C4-2B (cell line): ENCODE data around the gene ANXA6.

Experiments used
- H3K27ac ChIP-seq: fragments of 450-650 bp; 2 replicates; pipeline ENCODE4 v1.5.1; 2017
- ZFX ChIP-seq: fragments of 450-650 bp; IDR thresholded peaks from 2 replicates; pipeline ENCODE4 v1.6.1; 2017
- TF ChIP-seq, protein P1 (sequence below): fragments of 450-650 bp; conservative IDR thresholded peaks from 2 replicates; pipeline ENCODE4 v1.5.1; 2017; ENCODE audit warnings: mild to moderate bottlenecking

Gene ANXA6

DNA sequence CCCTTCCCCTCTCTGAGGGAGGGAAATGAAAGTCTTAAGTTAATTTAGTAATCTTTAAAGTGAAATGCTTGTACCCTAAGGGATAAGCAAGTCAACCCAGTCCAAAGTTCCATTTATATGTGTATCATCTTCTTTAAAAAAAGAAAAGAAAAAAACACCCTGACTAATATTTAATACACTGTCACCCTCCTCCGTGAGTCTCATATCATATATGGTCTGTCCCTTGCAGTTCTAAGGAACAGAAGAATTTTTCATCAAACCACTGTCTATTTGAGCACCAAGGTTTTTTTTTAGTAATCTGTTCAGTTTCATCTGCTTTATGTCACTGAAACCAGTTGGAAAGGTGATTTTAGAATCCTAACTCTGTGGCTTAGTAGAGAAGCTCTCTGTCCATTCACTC, 92.0 kb downstream of the ANXA6 start:
- TF ChIP-seq, protein P1, sequence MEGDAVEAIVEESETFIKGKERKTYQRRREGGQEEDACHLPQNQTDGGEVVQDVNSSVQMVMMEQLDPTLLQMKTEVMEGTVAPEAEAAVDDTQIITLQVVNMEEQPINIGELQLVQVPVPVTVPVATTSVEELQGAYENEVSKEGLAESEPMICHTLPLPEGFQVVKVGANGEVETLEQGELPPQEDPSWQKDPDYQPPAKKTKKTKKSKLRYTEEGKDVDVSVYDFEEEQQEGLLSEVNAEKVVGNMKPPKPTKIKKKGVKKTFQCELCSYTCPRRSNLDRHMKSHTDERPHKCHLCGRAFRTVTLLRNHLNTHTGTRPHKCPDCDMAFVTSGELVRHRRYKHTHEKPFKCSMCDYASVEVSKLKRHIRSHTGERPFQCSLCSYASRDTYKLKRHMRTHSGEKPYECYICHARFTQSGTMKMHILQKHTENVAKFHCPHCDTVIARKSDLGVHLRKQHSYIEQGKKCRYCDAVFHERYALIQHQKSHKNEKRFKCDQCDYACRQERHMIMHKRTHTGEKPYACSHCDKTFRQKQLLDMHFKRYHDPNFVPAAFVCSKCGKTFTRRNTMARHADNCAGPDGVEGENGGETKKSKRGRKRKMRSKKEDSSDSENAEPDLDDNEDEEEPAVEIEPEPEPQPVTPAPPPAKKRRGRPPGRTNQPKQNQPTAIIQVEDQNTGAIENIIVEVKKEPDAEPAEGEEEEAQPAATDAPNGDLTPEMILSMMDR = no peak
- no peak for TF ChIP-seq ZFX
- no peak overlapping the region for H3K27ac ChIP-seq

DNA sequence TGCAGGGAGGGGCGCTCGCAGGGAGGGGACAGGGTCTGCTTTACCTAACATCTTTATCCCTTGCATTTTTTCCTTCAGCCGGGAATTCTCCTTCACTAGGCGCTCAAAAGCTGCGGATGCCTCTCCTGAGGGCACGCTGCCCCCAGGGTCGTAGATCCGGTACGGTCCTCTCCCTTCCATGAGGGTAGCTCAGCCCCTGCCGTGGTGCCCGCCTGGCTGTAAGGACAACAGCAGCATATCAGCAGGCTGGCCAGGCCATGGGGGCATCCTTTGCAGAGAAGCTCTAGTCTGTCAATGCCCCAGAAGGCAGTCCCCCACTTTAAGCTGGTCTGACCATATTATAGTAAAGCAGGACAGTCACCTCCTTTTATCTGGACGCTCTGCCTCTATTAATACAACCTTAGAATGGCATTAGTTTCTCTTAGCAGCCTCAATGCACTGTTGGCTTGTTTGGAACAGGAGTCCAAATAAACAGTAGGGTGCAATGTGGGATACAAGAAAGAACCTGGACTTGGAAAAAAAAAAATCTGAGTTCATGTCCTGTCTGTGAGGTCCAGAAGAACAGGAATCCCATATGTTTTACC, 92.6 kb downstream of the ANXA6 start:
- no peak overlapping the region for H3K27ac ChIP-seq
- TF ChIP-seq ZFX = no peak
- TF ChIP-seq, protein P1 = no peak

DNA sequence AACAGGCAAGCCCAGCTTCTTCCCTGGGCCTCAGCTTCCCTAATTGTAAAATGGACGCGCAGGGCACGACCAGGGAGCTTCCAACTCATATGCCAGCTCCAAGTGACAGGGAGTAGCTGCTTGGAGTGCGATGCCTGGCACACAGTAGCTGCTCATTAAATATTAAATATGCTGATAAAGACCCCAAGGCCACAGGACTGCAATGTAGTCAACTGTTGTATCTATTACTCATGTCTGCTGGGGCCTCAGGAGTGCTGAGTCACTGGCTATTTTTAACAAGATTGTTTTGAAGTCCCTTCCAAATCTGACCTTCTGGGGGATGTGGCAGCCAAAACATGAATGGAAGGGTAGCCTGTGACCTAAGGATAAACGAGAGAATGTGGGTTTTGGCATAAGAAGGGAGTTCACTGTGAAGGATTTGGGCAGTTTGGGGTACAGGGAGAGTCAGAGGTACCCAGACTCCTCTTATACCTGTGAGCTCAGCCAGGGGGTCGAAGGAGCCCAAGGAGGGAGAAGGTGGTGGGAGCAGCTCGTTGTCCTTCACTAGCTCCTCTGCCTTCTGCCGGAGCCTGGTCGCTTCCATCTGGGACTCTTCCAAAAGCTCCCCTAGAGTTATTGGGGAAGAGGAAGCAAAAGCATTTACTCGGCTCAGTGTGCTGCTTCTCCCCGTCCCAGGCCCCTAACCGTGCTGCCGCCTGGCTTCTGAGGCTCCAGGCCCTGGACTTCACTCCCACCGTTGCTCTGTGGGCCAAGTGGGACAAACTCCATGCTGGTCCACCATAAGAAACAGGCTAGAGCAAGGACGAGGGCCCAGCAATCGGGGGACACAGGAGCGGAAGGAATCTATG, 94.2 kb downstream of the ANXA6 start:
- no peak overlapping the region for H3K27ac ChIP-seq
- TF ChIP-seq ZFX = no peak
- TF ChIP-seq, protein P1 = no peak

DNA sequence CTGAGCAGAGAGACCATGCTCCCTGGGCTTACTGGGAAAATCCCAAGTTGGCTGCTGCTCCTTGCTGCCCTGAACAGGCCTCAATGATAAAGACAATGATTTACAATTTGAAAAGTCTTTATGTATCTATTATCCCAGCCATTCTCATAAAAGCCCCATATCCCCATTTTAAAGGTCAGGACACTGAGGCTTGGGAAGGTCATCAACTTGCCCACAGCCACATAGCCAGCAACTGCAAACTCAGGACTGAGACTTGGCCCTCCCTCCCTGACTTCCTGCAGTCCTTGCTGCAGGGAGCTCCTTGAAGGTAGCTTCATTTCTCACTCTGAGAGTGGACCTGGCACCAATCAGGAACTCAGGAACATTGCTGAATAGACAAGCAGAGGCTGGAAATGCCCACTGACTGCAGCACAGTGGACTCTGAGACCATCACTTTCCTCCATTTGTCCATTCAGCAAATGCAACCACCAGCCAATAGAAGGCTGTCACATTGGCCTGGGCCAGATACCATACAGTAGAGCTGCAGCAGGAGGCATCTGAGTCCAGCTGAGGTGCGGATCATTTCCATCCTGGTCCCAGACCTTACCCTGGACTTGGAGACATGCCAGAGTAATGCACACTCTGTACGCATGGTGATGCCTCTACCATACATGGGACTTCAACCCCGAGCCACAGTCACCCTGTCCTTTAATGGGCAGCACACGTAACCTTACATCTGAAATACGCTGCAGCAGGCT, 95.0 kb downstream of the ANXA6 start:
- no peak overlapping the region for H3K27ac ChIP-seq
- TF ChIP-seq, protein P1 = no peak
- no peak for TF ChIP-seq ZFX

DNA sequence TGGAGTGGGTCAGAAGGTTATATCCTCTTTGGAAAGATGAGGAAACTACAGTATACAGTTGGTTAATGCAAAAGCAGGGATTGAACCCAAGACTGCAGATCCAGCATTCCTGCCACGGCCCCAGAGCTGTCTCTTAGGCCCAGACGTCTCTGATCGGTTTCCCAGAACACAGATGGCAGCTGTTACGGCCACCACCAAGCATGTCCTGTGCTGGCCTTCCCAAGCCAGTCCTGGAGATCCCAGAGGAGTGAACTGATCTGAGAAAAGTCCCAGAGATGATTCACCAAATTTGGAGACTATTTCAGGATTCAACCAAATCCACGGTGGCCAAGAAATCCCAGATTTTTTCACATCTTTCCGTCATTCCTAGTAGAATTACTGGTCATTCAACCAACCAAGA, 96.8 kb downstream of the ANXA6 start:
- TF ChIP-seq ZFX = no peak
- TF ChIP-seq, protein P1 = no peak
- H3K27ac ChIP-seq = no peak overlapping the region

DNA sequence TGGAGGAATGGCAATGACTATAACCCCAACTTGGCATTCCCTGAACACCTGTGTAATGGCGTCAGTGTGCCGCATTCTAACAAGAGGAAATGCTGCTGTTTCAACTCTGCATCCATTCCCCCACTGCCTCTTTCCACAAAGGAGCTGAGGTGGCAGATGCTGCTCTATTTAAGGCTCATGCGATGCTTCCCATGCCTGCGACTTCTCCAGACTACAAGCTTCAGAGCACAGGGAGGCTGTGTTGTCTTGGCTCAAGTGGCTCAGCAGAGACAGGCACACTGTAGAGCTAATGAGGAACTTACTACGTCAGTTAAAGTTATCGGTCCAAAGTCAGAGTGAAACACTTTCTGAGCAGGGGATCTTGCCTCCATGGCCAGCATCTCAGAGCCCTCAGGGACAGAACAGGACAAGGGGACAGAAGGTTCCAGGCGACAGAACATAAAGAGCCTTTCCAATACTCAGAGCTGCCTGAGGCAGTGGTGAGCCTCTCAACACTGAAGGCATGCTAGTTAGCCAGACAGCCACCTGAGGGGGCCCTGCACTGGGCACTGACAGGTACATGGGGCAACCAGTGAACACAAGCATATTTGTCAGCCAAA, 98.6 kb downstream of the ANXA6 start:
- TF ChIP-seq, protein P1 = no peak
- no peak for TF ChIP-seq ZFX
- no peak overlapping the region for H3K27ac ChIP-seq
